ENCODE measurements around the gene HSP90AA1.

DNA sequence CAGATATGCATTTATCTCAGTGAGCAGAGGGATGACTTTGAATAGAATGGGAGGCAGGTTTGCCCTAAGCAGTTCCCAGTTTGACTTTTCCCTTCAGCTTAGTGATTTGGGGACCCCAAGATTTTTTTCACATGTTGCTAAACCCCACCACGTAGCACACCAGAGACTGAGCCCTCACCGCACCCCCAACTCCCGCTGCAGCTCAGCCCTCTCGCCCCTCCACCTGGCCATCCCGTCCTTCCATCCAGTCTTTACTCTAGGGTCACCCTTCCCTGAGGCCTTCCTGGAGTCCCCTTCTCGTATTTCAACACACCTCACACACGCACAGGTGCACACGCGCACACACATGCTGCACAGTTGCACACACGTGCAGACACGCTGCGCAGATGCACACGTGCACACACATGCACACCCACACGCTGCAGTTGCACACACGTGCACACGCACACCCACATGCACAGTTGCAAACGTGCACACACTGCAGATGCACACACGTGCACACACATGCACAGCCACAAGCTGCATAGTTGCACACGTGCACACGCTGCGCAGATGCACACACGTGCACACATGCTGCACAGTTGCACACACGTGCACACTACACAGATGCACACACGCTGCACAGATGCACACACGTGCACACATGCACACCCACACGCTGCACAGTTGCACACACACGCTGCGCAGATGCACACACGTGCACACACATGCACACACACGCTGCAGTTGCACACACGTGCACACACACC, 30.0 kb downstream of the HSP90AA1 start:
- TF ChIP-seq CTCF (IDR thresholded peaks at IDR 0.05 in 4 of 5, conservative IDR thresholded peaks at IDR 0.05 in 1 of 5) (no peak), POLR2A (IDR thresholded peaks at IDR 0.05) (no peak)

Measured in gastrocnemius medialis (tissue), 4 donors.